K562 treated with DMSO at 1 percent for 4 hours (cell line): ENCODE data around the gene CIP2A. TPM values are rescaled to one million over a fixed set of nuclear protein-coding genes. Genes with fewer than 3 reads are reported as not detected.

Experiments used
- total RNA-seq: library from RNA; unstranded; fragments of 300-600 nt; gene quantifications from 2 replicates; pipeline ENCODE4 v1.2.3, GENCODE V29; 2022; ENCODE audit not compliant: insufficient read depth

The CIP2A gene
- 4.0 and 6.1 TPM in 2 replicates for total RNA-seq

GRCh38 chr3:108589081-108589997 is at the start of gene CIP2A, which contains the start of gene DZIP3:
Gene CIP2A (minus strand): TSS chr3:108589438. CDS start chr3:108589375, 63 bp downstream.
Gene DZIP3 (plus strand): TSS chr3:108589722. CDS start chr3:108605407, 15,685 bp downstream.

GRCh38 chr3:108510496-108510895 is 78.7 kb downstream of the CIP2A start, which contains the start of gene MYH15:
Gene MYH15 (minus strand): TSS chr3:108510596. CDS start chr3:108510530, 66 bp downstream.

Other genes with a start within 250 kb of the CIP2A start
- gene MYH15, start 78.8 kb downstream of the CIP2A start, total RNA-seq, result 8.4 and 9.5 TPM in 2 replicates
- gene DZIP3, start 284 bp upstream of the CIP2A start, total RNA-seq, result 2.6 and 3.1 TPM in 2 replicates
- gene RETNLB, start 168.0 kb upstream of the CIP2A start, total RNA-seq, result not detected in 2 replicates
- gene TRAT1, start 233.3 kb upstream of the CIP2A start, total RNA-seq, result not detected in 2 replicates